SK-N-SH treated with all-trans-retinoic acid at 6 μM for 48 hours (cell line): ENCODE results near the gene MUL1.

Experiments used
- ATAC-seq: fragments of 200-7000 bp; cut with Tn5 transposase; 3 replicates; pipeline ENCODE4 v1.9.1; 2020; ENCODE audit warnings: mild to moderate bottlenecking, moderate library complexity
- ARNTL ChIP-seq: fragments of 450-650 bp; formaldehyde crosslinking; IDR thresholded peaks from 2 replicates; pipeline ENCODE4 v1.5.0; 2020; ENCODE audit warnings: low read depth, mild to moderate bottlenecking, moderate library complexity, borderline replicate concordance
- BACH2 ChIP-seq: fragments of 250-450 bp; sonication (Bioruptor Pico); IDR thresholded peaks from 2 replicates; pipeline ENCODE4 v1.9.0; 2021; ENCODE audit warnings: mild to moderate bottlenecking, borderline replicate concordance
- CSDC2 ChIP-seq: fragments of 250-450 bp; sonication (Bioruptor Pico); IDR thresholded peaks from 2 replicates; pipeline ENCODE4 v1.5.0; 2020; ENCODE audit warnings: mild to moderate bottlenecking, moderate library complexity
- ESRRG ChIP-seq: fragments of 250-450 bp; sonication (Bioruptor Pico); IDR thresholded peaks from 2 replicates; pipeline ENCODE4 v1.6.1; 2021; ENCODE audit warnings: mild to moderate bottlenecking
- GLIS3 ChIP-seq: fragments of 250-450 bp; sonication (Bioruptor Pico); IDR thresholded peaks from 2 replicates; pipeline ENCODE4 v1.5.0; 2020; ENCODE audit warnings: mild to moderate bottlenecking, moderate library complexity
- ISL1 ChIP-seq: fragments of 250-450 bp; sonication (Bioruptor Pico); IDR thresholded peaks from 2 replicates; pipeline ENCODE4 v2.1.2; 2022; ENCODE audit warnings: mild to moderate bottlenecking, moderate library complexity
- OSR1 ChIP-seq: fragments of 250-450 bp; sonication (Bioruptor Pico); IDR thresholded peaks from 2 replicates; pipeline ENCODE4 v1.8.0; 2022; ENCODE audit warnings: moderate library complexity, mild to moderate bottlenecking, inconsistent platforms
- PPARA ChIP-seq: fragments of 250-450 bp; sonication (Bioruptor Pico); IDR thresholded peaks from 2 replicates; pipeline ENCODE4 v1.5.0; 2020; ENCODE audit warnings: mild to moderate bottlenecking, borderline replicate concordance
- RARB ChIP-seq: fragments of 250-450 bp; sonication (Bioruptor Pico); IDR thresholded peaks from 2 replicates; pipeline ENCODE4 v1.8.0; 2021; ENCODE audit warnings: mild to moderate bottlenecking, moderate library complexity
- SNAI2 ChIP-seq: fragments of 250-450 bp; sonication (Bioruptor Pico); IDR thresholded peaks from 2 replicates; pipeline ENCODE4 v1.5.0; 2020; ENCODE audit warnings: mild to moderate bottlenecking, moderate library complexity
- TCF4 ChIP-seq: fragments of 250-450 bp; sonication (Bioruptor Pico); IDR thresholded peaks from 2 replicates; pipeline ENCODE4 v1.8.0; 2021; ENCODE audit warnings: mild to moderate bottlenecking, moderate library complexity, borderline replicate concordance
- TOX ChIP-seq: fragments of 250-450 bp; sonication (Bioruptor Pico); IDR thresholded peaks from 2 replicates; pipeline ENCODE4 v1.8.0; 2021; ENCODE audit warnings: mild to moderate bottlenecking, moderate library complexity, borderline replicate concordance
- ZC3H10 ChIP-seq: fragments of 250-450 bp; sonication (Bioruptor Pico); IDR thresholded peaks from 2 replicates; pipeline ENCODE4 v1.5.1; 2021; ENCODE audit warnings: mild to moderate bottlenecking, moderate library complexity
- ZFP3 ChIP-seq: fragments of 250-450 bp; sonication (Bioruptor Pico); IDR thresholded peaks from 2 replicates; pipeline ENCODE4 v1.5.0; 2020; ENCODE audit warnings: mild to moderate bottlenecking, moderate library complexity
- ZFP30 ChIP-seq: fragments of 450-650 bp; formaldehyde crosslinking; IDR thresholded peaks from 2 replicates; pipeline ENCODE4 v1.5.0; 2022; ENCODE audit warnings: mild to moderate bottlenecking, moderate library complexity
- ZNF565 ChIP-seq: fragments of 450-650 bp; formaldehyde crosslinking; conservative IDR thresholded peaks from 2 replicates; pipeline ENCODE4 v1.5.0; 2020; ENCODE audit warnings: low read depth, mild to moderate bottlenecking, moderate library complexity
- ZNF70 ChIP-seq: fragments of 450-650 bp; formaldehyde crosslinking; IDR thresholded peaks from 2 replicates; pipeline ENCODE4 v1.5.0; 2020; ENCODE audit warnings: mild to moderate bottlenecking, moderate library complexity
- ZNF8 ChIP-seq: fragments of 450-650 bp; formaldehyde crosslinking; IDR thresholded peaks from 2 replicates; pipeline ENCODE4 v1.5.0; 2020; ENCODE audit warnings: mild to moderate bottlenecking, moderate library complexity
- TF ChIP-seq, protein P1 (sequence below): fragments of 250-450 bp; sonication (Bioruptor Pico); IDR thresholded peaks from 2 replicates; pipeline ENCODE4 v1.5.1; 2021; ENCODE audit warnings: mild to moderate bottlenecking, moderate library complexity
- TF ChIP-seq, protein P2 (sequence below): fragments of 250-450 bp; sonication (Bioruptor Pico); IDR thresholded peaks from 2 replicates; pipeline ENCODE4 v1.8.0; 2020; ENCODE audit warnings: mild to moderate bottlenecking, moderate library complexity, borderline replicate concordance
- TF ChIP-seq, protein P3 (sequence below): fragments of 250-450 bp; sonication (Bioruptor Pico); IDR thresholded peaks from 2 replicates; pipeline ENCODE4 v1.5.1; 2020; ENCODE audit warnings: low read depth, mild to moderate bottlenecking, moderate library complexity
- TF ChIP-seq, protein P4 (sequence below): fragments of 250-450 bp; sonication (Bioruptor Pico); IDR thresholded peaks from 2 replicates; pipeline ENCODE4 v1.5.0; 2020; ENCODE audit warnings: mild to moderate bottlenecking, moderate library complexity

MUL1 gene

DNA sequence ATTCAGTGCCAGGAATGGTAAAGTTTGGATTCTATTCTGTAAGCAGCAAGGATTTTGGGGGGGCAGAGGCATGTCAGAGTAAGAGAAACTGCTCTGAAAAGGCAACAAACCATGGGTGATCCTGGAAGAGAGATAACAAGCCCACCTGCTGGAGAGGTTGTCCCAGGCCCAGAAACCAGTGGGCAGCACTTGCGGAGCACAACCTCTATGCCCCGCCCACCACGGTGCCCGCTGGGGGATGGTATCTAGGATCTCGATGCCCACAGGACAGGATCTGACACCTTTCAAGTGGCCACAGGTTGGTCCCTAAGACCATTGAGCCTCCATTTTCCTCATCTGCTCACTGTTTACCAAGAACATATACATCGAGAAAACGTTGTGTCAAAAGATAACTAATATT is 20.3 kb upstream of the MUL1 start:
- no peak for TF ChIP-seq ARNTL (CRISPR knock-in tag)
- no peak for TF ChIP-seq TOX (CRISPR knock-in tag)
- no peak for TF ChIP-seq GLIS3 (CRISPR knock-in tag)
- TF ChIP-seq TCF4 (CRISPR knock-in tag), result no peak
- TF ChIP-seq, protein P1, sequence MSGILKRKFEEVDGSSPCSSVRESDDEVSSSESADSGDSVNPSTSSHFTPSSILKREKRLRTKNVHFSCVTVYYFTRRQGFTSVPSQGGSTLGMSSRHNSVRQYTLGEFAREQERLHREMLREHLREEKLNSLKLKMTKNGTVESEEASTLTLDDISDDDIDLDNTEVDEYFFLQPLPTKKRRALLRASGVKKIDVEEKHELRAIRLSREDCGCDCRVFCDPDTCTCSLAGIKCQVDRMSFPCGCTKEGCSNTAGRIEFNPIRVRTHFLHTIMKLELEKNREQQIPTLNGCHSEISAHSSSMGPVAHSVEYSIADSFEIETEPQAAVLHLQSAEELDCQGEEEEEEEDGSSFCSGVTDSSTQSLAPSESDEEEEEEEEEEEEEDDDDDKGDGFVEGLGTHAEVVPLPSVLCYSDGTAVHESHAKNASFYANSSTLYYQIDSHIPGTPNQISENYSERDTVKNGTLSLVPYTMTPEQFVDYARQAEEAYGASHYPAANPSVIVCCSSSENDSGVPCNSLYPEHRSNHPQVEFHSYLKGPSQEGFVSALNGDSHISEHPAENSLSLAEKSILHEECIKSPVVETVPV, result no peak
- no peak for TF ChIP-seq ZC3H10 (CRISPR knock-in tag)
- no peak for TF ChIP-seq RARB (CRISPR knock-in tag)
- no peak for TF ChIP-seq SNAI2 (CRISPR knock-in tag)
- TF ChIP-seq, protein P2, sequence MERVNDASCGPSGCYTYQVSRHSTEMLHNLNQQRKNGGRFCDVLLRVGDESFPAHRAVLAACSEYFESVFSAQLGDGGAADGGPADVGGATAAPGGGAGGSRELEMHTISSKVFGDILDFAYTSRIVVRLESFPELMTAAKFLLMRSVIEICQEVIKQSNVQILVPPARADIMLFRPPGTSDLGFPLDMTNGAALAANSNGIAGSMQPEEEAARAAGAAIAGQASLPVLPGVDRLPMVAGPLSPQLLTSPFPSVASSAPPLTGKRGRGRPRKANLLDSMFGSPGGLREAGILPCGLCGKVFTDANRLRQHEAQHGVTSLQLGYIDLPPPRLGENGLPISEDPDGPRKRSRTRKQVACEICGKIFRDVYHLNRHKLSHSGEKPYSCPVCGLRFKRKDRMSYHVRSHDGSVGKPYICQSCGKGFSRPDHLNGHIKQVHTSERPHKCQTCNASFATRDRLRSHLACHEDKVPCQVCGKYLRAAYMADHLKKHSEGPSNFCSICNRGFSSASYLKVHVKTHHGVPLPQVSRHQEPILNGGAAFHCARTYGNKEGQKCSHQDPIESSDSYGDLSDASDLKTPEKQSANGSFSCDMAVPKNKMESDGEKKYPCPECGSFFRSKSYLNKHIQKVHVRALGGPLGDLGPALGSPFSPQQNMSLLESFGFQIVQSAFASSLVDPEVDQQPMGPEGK (CRISPR knock-in tag), result no peak
- TF ChIP-seq PPARA (CRISPR knock-in tag), result no peak
- TF ChIP-seq CSDC2 (CRISPR knock-in tag), result no peak
- TF ChIP-seq, protein P3, sequence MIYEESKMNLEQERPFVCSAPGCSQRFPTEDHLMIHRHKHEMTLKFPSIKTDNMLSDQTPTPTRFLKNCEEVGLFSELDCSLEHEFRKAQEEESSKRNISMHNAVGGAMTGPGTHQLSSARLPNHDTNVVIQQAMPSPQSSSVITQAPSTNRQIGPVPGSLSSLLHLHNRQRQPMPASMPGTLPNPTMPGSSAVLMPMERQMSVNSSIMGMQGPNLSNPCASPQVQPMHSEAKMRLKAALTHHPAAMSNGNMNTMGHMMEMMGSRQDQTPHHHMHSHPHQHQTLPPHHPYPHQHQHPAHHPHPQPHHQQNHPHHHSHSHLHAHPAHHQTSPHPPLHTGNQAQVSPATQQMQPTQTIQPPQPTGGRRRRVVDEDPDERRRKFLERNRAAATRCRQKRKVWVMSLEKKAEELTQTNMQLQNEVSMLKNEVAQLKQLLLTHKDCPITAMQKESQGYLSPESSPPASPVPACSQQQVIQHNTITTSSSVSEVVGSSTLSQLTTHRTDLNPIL, result no peak
- no peak for TF ChIP-seq ZFP3 (CRISPR knock-in tag)
- no peak for TF ChIP-seq ZNF565 (CRISPR knock-in tag)
- no peak for TF ChIP-seq BACH2 (CRISPR knock-in tag)
- no peak for TF ChIP-seq ZNF70
- TF ChIP-seq, protein P4, sequence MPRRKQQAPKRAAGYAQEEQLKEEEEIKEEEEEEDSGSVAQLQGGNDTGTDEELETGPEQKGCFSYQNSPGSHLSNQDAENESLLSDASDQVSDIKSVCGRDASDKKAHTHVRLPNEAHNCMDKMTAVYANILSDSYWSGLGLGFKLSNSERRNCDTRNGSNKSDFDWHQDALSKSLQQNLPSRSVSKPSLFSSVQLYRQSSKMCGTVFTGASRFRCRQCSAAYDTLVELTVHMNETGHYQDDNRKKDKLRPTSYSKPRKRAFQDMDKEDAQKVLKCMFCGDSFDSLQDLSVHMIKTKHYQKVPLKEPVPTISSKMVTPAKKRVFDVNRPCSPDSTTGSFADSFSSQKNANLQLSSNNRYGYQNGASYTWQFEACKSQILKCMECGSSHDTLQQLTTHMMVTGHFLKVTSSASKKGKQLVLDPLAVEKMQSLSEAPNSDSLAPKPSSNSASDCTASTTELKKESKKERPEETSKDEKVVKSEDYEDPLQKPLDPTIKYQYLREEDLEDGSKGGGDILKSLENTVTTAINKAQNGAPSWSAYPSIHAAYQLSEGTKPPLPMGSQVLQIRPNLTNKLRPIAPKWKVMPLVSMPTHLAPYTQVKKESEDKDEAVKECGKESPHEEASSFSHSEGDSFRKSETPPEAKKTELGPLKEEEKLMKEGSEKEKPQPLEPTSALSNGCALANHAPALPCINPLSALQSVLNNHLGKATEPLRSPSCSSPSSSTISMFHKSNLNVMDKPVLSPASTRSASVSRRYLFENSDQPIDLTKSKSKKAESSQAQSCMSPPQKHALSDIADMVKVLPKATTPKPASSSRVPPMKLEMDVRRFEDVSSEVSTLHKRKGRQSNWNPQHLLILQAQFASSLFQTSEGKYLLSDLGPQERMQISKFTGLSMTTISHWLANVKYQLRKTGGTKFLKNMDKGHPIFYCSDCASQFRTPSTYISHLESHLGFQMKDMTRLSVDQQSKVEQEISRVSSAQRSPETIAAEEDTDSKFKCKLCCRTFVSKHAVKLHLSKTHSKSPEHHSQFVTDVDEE (CRISPR knock-in tag), result no peak
- no peak for TF ChIP-seq ISL1 (CRISPR knock-in tag)
- no peak for TF ChIP-seq ESRRG (CRISPR knock-in tag)
- no peak for ATAC-seq

DNA sequence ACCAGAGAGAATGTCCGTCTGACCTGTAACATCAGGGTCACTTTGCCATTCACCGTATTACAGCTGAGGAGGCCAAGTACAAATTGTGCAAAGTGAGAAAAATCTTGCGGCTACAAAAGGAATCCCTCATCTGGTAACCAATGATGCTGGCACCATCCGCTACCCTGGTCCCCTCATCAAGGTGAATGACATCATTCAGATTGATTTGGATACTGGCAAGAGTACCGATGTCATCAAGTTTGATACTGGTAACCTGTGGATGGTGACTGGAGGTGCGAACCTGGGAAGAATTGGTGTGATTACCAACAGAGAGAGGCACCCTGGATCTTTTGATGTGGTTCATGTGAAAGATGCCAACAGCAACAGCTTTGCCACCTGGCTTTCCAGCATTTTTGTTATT is 18.3 kb upstream of the MUL1 start:
- no peak for ATAC-seq
- TF ChIP-seq ZFP3 (CRISPR knock-in tag) (no peak), ZNF565 (CRISPR knock-in tag) (no peak), RARB (CRISPR knock-in tag) (no peak), GLIS3 (CRISPR knock-in tag) (no peak), ZFP30 (no peak), BACH2 (CRISPR knock-in tag) (no peak), ARNTL (CRISPR knock-in tag) (no peak), ISL1 (CRISPR knock-in tag) (no peak), ZNF70 (no peak), SNAI2 (CRISPR knock-in tag) (no peak), ZNF8 (CRISPR knock-in tag) (no peak), OSR1 (CRISPR knock-in tag) (no peak), ESRRG (CRISPR knock-in tag) (no peak), ZC3H10 (CRISPR knock-in tag) (no peak), TCF4 (CRISPR knock-in tag) (no peak), CSDC2 (CRISPR knock-in tag) (no peak), TOX (CRISPR knock-in tag) (no peak)
- TF ChIP-seq, protein P1, result no peak
- TF ChIP-seq, protein P4 (CRISPR knock-in tag), result no peak
- TF ChIP-seq, protein P2 (CRISPR knock-in tag), result no peak
- TF ChIP-seq, all 23 proteins: peak for 0
